Ishikawa (cell line): ENCODE results near the gene MAP2K6.

ENCODE experiments used
- CEBPB ChIP-seq: IDR thresholded peaks from 2 replicates; pipeline ENCODE4 v1.6.1; 2012
- EGR1 ChIP-seq: IDR thresholded peaks from 2 replicates; pipeline ENCODE4 v1.6.1; 2012
- EP300 ChIP-seq: IDR thresholded peaks from 2 replicates; pipeline ENCODE4 v1.6.1; 2012; ENCODE audit warnings: borderline replicate concordance
- RAD21 ChIP-seq: IDR thresholded peaks from 2 replicates; pipeline ENCODE4 v1.6.1; 2012; ENCODE audit warnings: low read depth
- TAF1 ChIP-seq: IDR thresholded peaks from 2 replicates; pipeline ENCODE4 v1.6.1; 2012; ENCODE audit warnings: low read depth, mild to moderate bottlenecking
- TEAD4 ChIP-seq: IDR thresholded peaks from 2 replicates; pipeline ENCODE4 v1.6.1; 2012
- YY1 ChIP-seq: IDR thresholded peaks from 2 replicates; pipeline ENCODE4 v1.6.1; 2012; ENCODE audit warnings: low read depth
- ZBTB7A ChIP-seq: IDR thresholded peaks from 2 replicates; pipeline ENCODE4 v1.6.1; 2012; ENCODE audit warnings: low read depth
- TF ChIP-seq, protein P1 (sequence below): IDR thresholded peaks from 2 replicates; pipeline ENCODE4 v1.6.1; 2012
- TF ChIP-seq, protein P2 (sequence below): IDR thresholded peaks from 2 replicates; pipeline ENCODE4 v1.6.1; 2012
- TF ChIP-seq, protein P3 (sequence below): IDR thresholded peaks from 2 replicates; pipeline ENCODE4 v1.6.1; 2012; ENCODE audit warnings: low read depth, mild to moderate bottlenecking

DNA sequence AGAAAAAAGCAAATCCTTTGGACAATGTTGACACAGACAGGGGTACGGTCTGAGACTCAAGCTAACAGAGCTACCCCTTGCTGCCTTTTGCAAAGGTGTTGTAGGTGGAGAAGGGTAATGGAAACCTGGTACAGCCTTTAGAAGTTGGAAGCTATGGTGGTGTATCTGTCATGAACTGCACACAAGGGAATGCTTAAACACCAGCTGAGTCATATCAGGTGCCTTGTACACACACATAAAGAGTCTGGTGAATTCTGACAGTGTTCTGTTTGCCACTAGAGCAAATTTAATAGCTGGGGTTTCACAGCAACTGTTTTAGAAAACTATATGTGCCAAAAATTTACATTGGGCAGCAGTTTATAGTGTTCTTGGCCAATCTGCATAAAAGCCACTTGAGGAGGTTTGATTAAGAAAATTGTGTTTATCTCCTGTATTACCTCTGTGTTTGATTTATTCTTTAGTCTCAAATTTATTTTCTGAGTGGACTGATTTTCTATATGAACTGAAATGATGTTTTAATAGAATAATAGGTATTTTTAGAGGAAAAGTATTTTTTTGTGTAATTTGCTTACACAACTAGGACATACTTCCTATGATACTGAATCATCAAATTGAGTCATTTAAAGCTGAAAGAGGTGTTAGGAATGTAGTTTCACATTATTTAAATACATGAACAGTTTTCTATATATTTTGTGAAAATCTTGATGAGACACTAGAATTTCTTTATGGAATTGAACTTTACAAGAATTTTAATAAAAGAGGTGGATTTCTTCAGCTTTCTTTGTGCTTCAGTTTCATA, 136.9 kb downstream of the MAP2K6 start:
- no peak for TF ChIP-seq CEBPB
- no peak for TF ChIP-seq TEAD4
- TF ChIP-seq TAF1, result no peak
- TF ChIP-seq RAD21, result no peak
- TF ChIP-seq, protein P1, sequence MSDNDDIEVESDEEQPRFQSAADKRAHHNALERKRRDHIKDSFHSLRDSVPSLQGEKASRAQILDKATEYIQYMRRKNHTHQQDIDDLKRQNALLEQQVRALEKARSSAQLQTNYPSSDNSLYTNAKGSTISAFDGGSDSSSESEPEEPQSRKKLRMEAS, result no peak
- TF ChIP-seq YY1, result no peak
- TF ChIP-seq, protein P2, sequence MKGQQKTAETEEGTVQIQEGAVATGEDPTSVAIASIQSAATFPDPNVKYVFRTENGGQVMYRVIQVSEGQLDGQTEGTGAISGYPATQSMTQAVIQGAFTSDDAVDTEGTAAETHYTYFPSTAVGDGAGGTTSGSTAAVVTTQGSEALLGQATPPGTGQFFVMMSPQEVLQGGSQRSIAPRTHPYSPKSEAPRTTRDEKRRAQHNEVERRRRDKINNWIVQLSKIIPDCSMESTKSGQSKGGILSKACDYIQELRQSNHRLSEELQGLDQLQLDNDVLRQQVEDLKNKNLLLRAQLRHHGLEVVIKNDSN, result no peak
- no peak for TF ChIP-seq EP300
- TF ChIP-seq EGR1, result no peak
- no peak for TF ChIP-seq ZBTB7A
- TF ChIP-seq, protein P3, sequence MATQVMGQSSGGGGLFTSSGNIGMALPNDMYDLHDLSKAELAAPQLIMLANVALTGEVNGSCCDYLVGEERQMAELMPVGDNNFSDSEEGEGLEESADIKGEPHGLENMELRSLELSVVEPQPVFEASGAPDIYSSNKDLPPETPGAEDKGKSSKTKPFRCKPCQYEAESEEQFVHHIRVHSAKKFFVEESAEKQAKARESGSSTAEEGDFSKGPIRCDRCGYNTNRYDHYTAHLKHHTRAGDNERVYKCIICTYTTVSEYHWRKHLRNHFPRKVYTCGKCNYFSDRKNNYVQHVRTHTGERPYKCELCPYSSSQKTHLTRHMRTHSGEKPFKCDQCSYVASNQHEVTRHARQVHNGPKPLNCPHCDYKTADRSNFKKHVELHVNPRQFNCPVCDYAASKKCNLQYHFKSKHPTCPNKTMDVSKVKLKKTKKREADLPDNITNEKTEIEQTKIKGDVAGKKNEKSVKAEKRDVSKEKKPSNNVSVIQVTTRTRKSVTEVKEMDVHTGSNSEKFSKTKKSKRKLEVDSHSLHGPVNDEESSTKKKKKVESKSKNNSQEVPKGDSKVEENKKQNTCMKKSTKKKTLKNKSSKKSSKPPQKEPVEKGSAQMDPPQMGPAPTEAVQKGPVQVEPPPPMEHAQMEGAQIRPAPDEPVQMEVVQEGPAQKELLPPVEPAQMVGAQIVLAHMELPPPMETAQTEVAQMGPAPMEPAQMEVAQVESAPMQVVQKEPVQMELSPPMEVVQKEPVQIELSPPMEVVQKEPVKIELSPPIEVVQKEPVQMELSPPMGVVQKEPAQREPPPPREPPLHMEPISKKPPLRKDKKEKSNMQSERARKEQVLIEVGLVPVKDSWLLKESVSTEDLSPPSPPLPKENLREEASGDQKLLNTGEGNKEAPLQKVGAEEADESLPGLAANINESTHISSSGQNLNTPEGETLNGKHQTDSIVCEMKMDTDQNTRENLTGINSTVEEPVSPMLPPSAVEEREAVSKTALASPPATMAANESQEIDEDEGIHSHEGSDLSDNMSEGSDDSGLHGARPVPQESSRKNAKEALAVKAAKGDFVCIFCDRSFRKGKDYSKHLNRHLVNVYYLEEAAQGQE, result no peak
